ENCODE measurements around the gene ARHGEF39.
A peak's percentile ranks its signal among the peaks of the same experiment; 100 is the strongest.
"Not testable (repeated sequence)": the region's sequence is repeated elsewhere in the genome, so short reads cannot be mapped to it uniquely, and the experiment has no call there.

Gene ARHGEF39

GRCh38 chr9:35616681-35617459 is 48.1 kb downstream of the ARHGEF39 start:
- DNase-seq, result peak; percentile 55

- DNase-seq, result no peak
These were observed 48.9 kb downstream of the ARHGEF39 start for GRCh38 chr9:35615981-35616680.

- no peak for DNase-seq
These were observed 52.2 kb downstream of the ARHGEF39 start for GRCh38 chr9:35612843-35613242.

- not testable (repeated sequence) for DNase-seq
These were observed 52.9 kb downstream of the ARHGEF39 start for GRCh38 chr9:35612066-35612465.

- peak; percentile 21 for DNase-seq
These were observed 53.7 kb downstream of the ARHGEF39 start for GRCh38 chr9:35611230-35611797.

- DNase-seq, result no peak
These were observed 55.2 kb downstream of the ARHGEF39 start for GRCh38 chr9:35609820-35610163.

All from MV-4-11 (cell line).